Bronchial epithelial cell (primary cell): ENCODE data around the gene TMPRSS4. TPM values are rescaled to one million over a fixed set of nuclear protein-coding genes. Genes with fewer than 3 reads are reported as not detected.

Source experiments
- DNase-seq: peaks from one replicate; pipeline ENCODE4 v3.0.0-alpha.2; 2010; ENCODE audit warnings: low read depth
- FAIRE-seq: peaks from 2 replicates; lab custom pipeline; 2011; peaks lifted over from hg19 to GRCh38; lab: Jason Lieb, UNC
- H3K27me3 ChIP-seq: 2 replicates; pipeline ENCODE4 v1.5.1; 2011; ENCODE audit warnings: low read length; ENCODE audit not compliant: control insufficient read depth, insufficient read depth
- H3K36me3 ChIP-seq: 2 replicates; pipeline ENCODE4 v1.5.1; 2011; ENCODE audit warnings: low read length; ENCODE audit not compliant: control insufficient read depth, insufficient read depth
- H3K4me3 ChIP-seq: 2 replicates; pipeline ENCODE4 v1.5.1; 2011; ENCODE audit warnings: mild to moderate bottlenecking, low read depth, low read length, control low read depth
- CTCF ChIP-seq: IDR thresholded peaks from 2 replicates; pipeline ENCODE4 v1.5.1; 2011; ENCODE audit warnings: mild to moderate bottlenecking, moderate library complexity, low read length, control low read depth, inconsistent platforms; ENCODE audit not compliant: insufficient read depth, severe bottlenecking
- total RNA-seq: library from RNA; depleted of rRNA; stranded (reverse); fragments of >200 nt; gene quantifications from 2 replicates; pipeline ENCODE4 v1.2.1, GENCODE V29; 2014

TMPRSS4 gene
- total RNA-seq = 42.4 and 202 TPM in 2 replicates

GRCh38 chr11:118076754-118077281 is at the start of gene TMPRSS4:
Gene TMPRSS4 (plus strand): TSS chr11:118077078. CDS start chr11:118077303, 225 bp downstream.
- peak; percentile 94 for DNase-seq
- peak; percentile 99 for FAIRE-seq
- H3K4me3 ChIP-seq = peak within 1 kb of the TSS; percentile 37

GRCh38 chr11:118027694-118028093 is 49.2 kb upstream of the TMPRSS4 start:
- FAIRE-seq (no peak), DNase-seq (no peak)
- Histone ChIP-seq H3K27me3 (no peaks in the 10 kb centered on the region), H3K36me3 (no peaks in the 10 kb centered on the region), H3K4me3 (no peak overlapping the region)
- no peak for TF ChIP-seq CTCF

More at GRCh38 chr11:118076754-118077281, at the start of gene TMPRSS4:
- Histone ChIP-seq H3K27me3 (no peaks in the 10 kb centered on the region), H3K36me3 (no peaks in the 10 kb centered on the region)
- TF ChIP-seq CTCF = no peak

- FAIRE-seq (no peak), DNase-seq (no peak)
- TF ChIP-seq CTCF = no peak
- Histone ChIP-seq H3K36me3 (no peaks in the 10 kb centered on the region), H3K4me3 (no peak overlapping the region), H3K27me3 (no peaks in the 10 kb centered on the region)
Measured at GRCh38 chr11:118028626-118029025, 48.3 kb upstream of the TMPRSS4 start.

- no peak for FAIRE-seq
Measured at GRCh38 chr11:118033443-118033842, 43.4 kb upstream of the TMPRSS4 start.

GRCh38 chr11:118042141-118042540 is 34.7 kb upstream of the TMPRSS4 start:
- FAIRE-seq (no peak), DNase-seq (no peak)
- H3K36me3 ChIP-seq = no peaks in the 10 kb centered on the region
- H3K27me3 ChIP-seq = peaks cover 4% of the 10 kb centered on the region
- H3K4me3 ChIP-seq = no peak overlapping the region
- TF ChIP-seq CTCF = no peak

More at GRCh38 chr11:118033443-118033842, 43.4 kb upstream of the TMPRSS4 start:
- DNase-seq = no peak
- no peak for TF ChIP-seq CTCF
- H3K36me3 ChIP-seq = no peaks in the 10 kb centered on the region
- no peak overlapping the region for H3K4me3 ChIP-seq
- peaks cover 6% of the 10 kb centered on the region for H3K27me3 ChIP-seq

GRCh38 chr11:118042796-118043195 is 34.1 kb upstream of the TMPRSS4 start:
- TF ChIP-seq CTCF = no peak
- Histone ChIP-seq H3K27me3 (peaks cover 2% of the 10 kb centered on the region), H3K36me3 (no peaks in the 10 kb centered on the region), H3K4me3 (no peak overlapping the region)
- no peak for DNase-seq
- no peak for FAIRE-seq
